ENCODE measurements around the gene CFAP70.

The CFAP70 gene

GRCh38 chr10:73228247-73228646 lies 130.4 kb downstream of the CFAP70 start:
- no peak overlapping the region for H3K4me3 ChIP-seq (ENCODE audit: low read depth, low read length)
- TF ChIP-seq CTCF (conservative IDR thresholded peaks at IDR 0.05; ENCODE audit: low read depth, low read length): no peak
- DNase-seq (ENCODE audit: low read depth): peak; percentile 63

- no peak overlapping the region for H3K4me3 ChIP-seq (ENCODE audit: low read depth, low read length)
- no peak for DNase-seq (ENCODE audit: low read depth)
- TF ChIP-seq CTCF (conservative IDR thresholded peaks at IDR 0.05; ENCODE audit: low read depth, low read length): no peak
Measured at GRCh38 chr10:73226663-73227062, 132.0 kb downstream of the CFAP70 start.

GRCh38 chr10:73225518-73225917 lies 133.1 kb downstream of the CFAP70 start:
- no peak for TF ChIP-seq CTCF (conservative IDR thresholded peaks at IDR 0.05; ENCODE audit: low read depth, low read length)
- no peak for DNase-seq (ENCODE audit: low read depth)
- H3K4me3 ChIP-seq (ENCODE audit: low read depth, low read length): no peak overlapping the region

GRCh38 chr10:73220989-73221388 lies 137.7 kb downstream of the CFAP70 start:
- TF ChIP-seq CTCF (conservative IDR thresholded peaks at IDR 0.05; ENCODE audit: low read depth, low read length): no peak
- no peak for DNase-seq (ENCODE audit: low read depth)
- no peak overlapping the region for H3K4me3 ChIP-seq (ENCODE audit: low read depth, low read length)

GRCh38 chr10:73219384-73219783 lies 139.3 kb downstream of the CFAP70 start:
- H3K4me3 ChIP-seq (ENCODE audit: low read depth, low read length): no peak overlapping the region
- DNase-seq (ENCODE audit: low read depth): no peak
- TF ChIP-seq CTCF (conservative IDR thresholded peaks at IDR 0.05; ENCODE audit: low read depth, low read length): no peak

- no peak overlapping the region for H3K4me3 ChIP-seq (ENCODE audit: low read depth, low read length)
- DNase-seq (ENCODE audit: low read depth): peak; percentile 68
- TF ChIP-seq CTCF (conservative IDR thresholded peaks at IDR 0.05; ENCODE audit: low read depth, low read length): peak; percentile 65
Measured at GRCh38 chr10:73218431-73219191, 140.1 kb downstream of the CFAP70 start.

GRCh38 chr10:73217628-73218027 lies 141.0 kb downstream of the CFAP70 start:
- no peak for TF ChIP-seq CTCF (conservative IDR thresholded peaks at IDR 0.05; ENCODE audit: low read depth, low read length)
- DNase-seq (ENCODE audit: low read depth): no peak

More at GRCh38 chr10:73217628-73218027, 141.0 kb downstream of the CFAP70 start:
- no peak overlapping the region for H3K4me3 ChIP-seq (ENCODE audit: low read depth, low read length)

All from choroid plexus epithelial cell (primary cell).